Kidney (tissue), 14 donors: Measurements from ENCODE around the gene DIP2A. TPM values are rescaled to one million over a fixed set of nuclear protein-coding genes. Genes with fewer than 3 reads are reported as not detected.

Source experiments
- DNase-seq, 5 donors: peaks; one replicate each; pipeline ENCODE4 v3.0.0-alpha.2; 2013 to 2020
- FAIRE-seq: peaks from 2 replicates; lab custom pipeline; 2012; peaks lifted over from hg19 to GRCh38; lab: Jason Lieb, UNC
- H3K27ac ChIP-seq, 2 donors: one replicate each; pipeline ENCODE4 v1.7.0; 2013; ENCODE audit warnings: low read depth in 2 of 2, low read length in 2 of 2, inconsistent platforms in 1 of 2
- H3K27me3 ChIP-seq: one replicate; pipeline ENCODE4 v1.7.1; 2013; ENCODE audit warnings: low read length, inconsistent platforms; ENCODE audit not compliant: control insufficient read depth, insufficient read depth
- H3K36me3 ChIP-seq, 3 donors: one replicate each; pipeline versions ENCODE4 v1.7.0 to v1.7.1; 2013; ENCODE audit warnings: low read length in 3 of 3, control low read depth in 1 of 3, inconsistent platforms in 1 of 3; ENCODE audit not compliant: insufficient read depth in 3 of 3, control insufficient read depth in 2 of 3
- H3K4me1 ChIP-seq, 3 donors: one replicate each; pipeline versions ENCODE4 v1.7.0 to v1.7.1; 2013; ENCODE audit warnings: low read length in 3 of 3, inconsistent platforms in 1 of 3, low read depth in 1 of 3; ENCODE audit not compliant: control insufficient read depth in 2 of 3, insufficient read depth in 2 of 3
- H3K4me3 ChIP-seq, 3 donors: one replicate each; pipeline versions ENCODE4 v1.7.0 to v1.8.1; 2013; ENCODE audit warnings: low read length in 3 of 3, control low read depth in 1 of 3, inconsistent platforms in 1 of 3
- H3K9ac ChIP-seq, 3 donors: one replicate each; pipeline versions ENCODE4 v1.7.0 to v1.7.1; 2013; ENCODE audit warnings: low read length in 3 of 3, control low read depth in 1 of 3, inconsistent platforms in 1 of 3
- H3K9me3 ChIP-seq, 3 donors: one replicate each; pipeline versions ENCODE4 v1.7.0 to v1.7.1; 2013; ENCODE audit warnings: low read length in 3 of 3, control low read depth in 1 of 3, inconsistent platforms in 1 of 3; ENCODE audit not compliant: control insufficient read depth in 2 of 3, insufficient read depth in 1 of 3
- intact Hi-C: fragments of 100-400 bp; cut with DNase I; formaldehyde crosslinking; loops from one replicate; pipeline ENCODE4 v1.11.1; 2022
- polyA plus RNA-seq: library from polyadenylated mRNA; stranded (reverse); fragments of 350-450 nt; fragmentation: Illumina TruSeq; extraction: RNeasy Lipid Tissue Mini Kit (QIAGEN cat#74804); gene quantifications from one replicate; pipeline ENCODE4 v1.2.3, GENCODE V29; 2014; ENCODE audit warnings: low read depth, low replicate concordance; ENCODE audit not compliant: insufficient read depth
- total RNA-seq: library from RNA; stranded (reverse); fragmentation: NEBNext Ultra II Directional; extraction: Animal tissue kit (Norgen Biotek cat#: 25700); gene quantifications from one replicate; pipeline ENCODE4 v1.2.1, GENCODE V29; 2021
- TF ChIP-seq, protein P1 (sequence below): IDR thresholded peaks from 3 replicates; pipeline ENCODE4 v1.5.1; 2012; ENCODE audit warnings: mild to moderate bottlenecking, moderate library complexity, borderline replicate concordance; ENCODE audit not compliant: insufficient read depth; ENCODE audit errors: extremely low read depth
- donor health status: control.
- donor health status: control.
- donor health status: control.
- donor health status: control.
- donor health status: control.
- donor health status: DM: yes; HTN: yes; CAD: no.
- donor health status: Normal renal cell carcinoma (clear cell type).

Gene DIP2A
- total and polyA plus RNA-seq, 2 donors from 2014 or later = 8.7 to 36.5 TPM

DNA sequence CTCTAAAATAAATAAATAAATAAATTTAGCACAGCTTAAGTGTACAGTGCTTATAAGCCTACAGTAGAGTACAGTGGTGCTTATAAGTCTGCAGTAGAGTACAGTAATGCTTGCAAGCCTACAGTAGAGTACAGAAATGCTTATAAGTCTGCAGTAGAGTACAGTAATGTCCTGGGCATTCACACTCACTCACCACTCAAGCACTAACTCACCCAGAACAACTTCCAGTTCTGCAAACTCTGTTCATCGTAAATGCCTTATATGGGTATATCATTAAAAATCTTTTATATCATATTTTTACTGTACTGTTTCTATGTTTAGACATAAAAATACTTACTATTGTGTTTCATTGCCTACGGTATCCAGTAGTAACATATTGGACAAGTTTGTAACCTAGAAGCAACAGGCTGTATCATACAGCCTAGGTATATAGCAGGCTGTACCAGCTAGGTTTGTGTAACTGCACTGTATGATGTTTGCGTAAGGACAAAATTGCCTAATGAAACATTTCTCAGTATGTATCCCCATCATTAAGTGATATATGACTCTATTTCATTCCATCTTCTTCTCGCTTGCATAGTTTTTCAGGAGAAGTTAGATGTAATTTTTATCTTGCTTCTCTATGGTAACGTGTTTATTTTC is 160.2 kb downstream of the DIP2A start:
- TF ChIP-seq, protein P1, sequence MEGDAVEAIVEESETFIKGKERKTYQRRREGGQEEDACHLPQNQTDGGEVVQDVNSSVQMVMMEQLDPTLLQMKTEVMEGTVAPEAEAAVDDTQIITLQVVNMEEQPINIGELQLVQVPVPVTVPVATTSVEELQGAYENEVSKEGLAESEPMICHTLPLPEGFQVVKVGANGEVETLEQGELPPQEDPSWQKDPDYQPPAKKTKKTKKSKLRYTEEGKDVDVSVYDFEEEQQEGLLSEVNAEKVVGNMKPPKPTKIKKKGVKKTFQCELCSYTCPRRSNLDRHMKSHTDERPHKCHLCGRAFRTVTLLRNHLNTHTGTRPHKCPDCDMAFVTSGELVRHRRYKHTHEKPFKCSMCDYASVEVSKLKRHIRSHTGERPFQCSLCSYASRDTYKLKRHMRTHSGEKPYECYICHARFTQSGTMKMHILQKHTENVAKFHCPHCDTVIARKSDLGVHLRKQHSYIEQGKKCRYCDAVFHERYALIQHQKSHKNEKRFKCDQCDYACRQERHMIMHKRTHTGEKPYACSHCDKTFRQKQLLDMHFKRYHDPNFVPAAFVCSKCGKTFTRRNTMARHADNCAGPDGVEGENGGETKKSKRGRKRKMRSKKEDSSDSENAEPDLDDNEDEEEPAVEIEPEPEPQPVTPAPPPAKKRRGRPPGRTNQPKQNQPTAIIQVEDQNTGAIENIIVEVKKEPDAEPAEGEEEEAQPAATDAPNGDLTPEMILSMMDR = no peak
- H3K9me3 ChIP-seq = no peaks in the 10 kb centered on the region
- no peak overlapping the region for H3K9ac ChIP-seq
- no peaks in the 10 kb centered on the region for H3K27me3 ChIP-seq
- H3K4me3 ChIP-seq = no peak overlapping the region
- H3K36me3 ChIP-seq = no peaks in the 10 kb centered on the region
- FAIRE-seq = no peak
- no peak overlapping the region for H3K27ac ChIP-seq
- intact Hi-C loops = no loop called here
- no peak for DNase-seq
- no peaks in the 10 kb centered on the region for H3K4me1 ChIP-seq

Other genes starting within 250 kb of the DIP2A start
- gene LSS, start 230.1 kb upstream of the DIP2A start, total RNA-seq = 24.6 TPM
- gene LSS, start 230.1 kb upstream of the DIP2A start, polyA plus RNA-seq = 15.8 TPM
- gene MCM3AP, start 173.3 kb upstream of the DIP2A start, total RNA-seq = 101 TPM
- 29.0 TPM for gene MCM3AP, start 173.3 kb upstream of the DIP2A start, polyA plus RNA-seq
- 17.5 TPM for gene YBEY, start 172.5 kb upstream of the DIP2A start, total RNA-seq
- 29.6 TPM for gene YBEY, start 172.5 kb upstream of the DIP2A start, polyA plus RNA-seq
- gene C21orf58, start 135.0 kb upstream of the DIP2A start, total RNA-seq = 2.7 TPM
- 0.67 TPM for gene C21orf58, start 135.0 kb upstream of the DIP2A start, polyA plus RNA-seq
- 26.1 TPM for gene PCNT, start 134.7 kb upstream of the DIP2A start, total RNA-seq
- 4.2 TPM for gene PCNT, start 134.7 kb upstream of the DIP2A start, polyA plus RNA-seq
- 6.9 TPM for gene S100B, start 146.2 kb downstream of the DIP2A start, total RNA-seq
- 2.6 TPM for gene S100B, start 146.2 kb downstream of the DIP2A start, polyA plus RNA-seq
- 100 TPM for gene PRMT2, start 176.8 kb downstream of the DIP2A start, total RNA-seq
- gene PRMT2, start 176.8 kb downstream of the DIP2A start, polyA plus RNA-seq = 82.6 TPM